WTC11 (cell line): Measurements from ENCODE around the gene ARHGAP25. TPM values are rescaled to one million over a fixed set of nuclear protein-coding genes. Genes with fewer than 3 reads are reported as not detected.

ENCODE experiments used
- ATAC-seq: fragments of 200-7000 bp; cut with Tn5 transposase; 2 replicates; pipeline ENCODE4 v1.10.0; 2021; ENCODE audit warnings: mild to moderate bottlenecking, moderate library complexity
- CTCF ChIA-PET: fragments of 300-600 bp; sonication (Branson Sonifier 250); formaldehyde crosslinking; loops from one replicate; lab custom pipeline; 2021; ENCODE audit warnings: antibody characterized with exemption; lab: Charles Lee
- POLR2A ChIA-PET: fragments of 350-600 bp; sonication (Branson Sonifier 250); formaldehyde crosslinking; loops from one replicate; lab custom pipeline; 2021; ENCODE audit warnings: antibody characterized with exemption; lab: Charles Lee
- DNase-seq: peaks from one replicate; pipeline ENCODE4 v3.0.0; 2021; ENCODE audit warnings: low spot score
- H3K27ac Mint-ChIP-seq: 2 replicates; pipeline ENCODE4 v1.8.0; 2021; ENCODE audit warnings: mixed read lengths
- H3K27me3 Mint-ChIP-seq: 2 replicates; pipeline ENCODE4 v1.8.0; 2021; ENCODE audit warnings: low read depth, mild to moderate bottlenecking, moderate library complexity, mixed read lengths
- H3K36me3 Mint-ChIP-seq: 2 replicates; pipeline ENCODE4 v1.8.0; 2021; ENCODE audit warnings: mixed read lengths
- H3K4me1 Mint-ChIP-seq: 2 replicates; pipeline ENCODE4 v1.8.0; 2022; ENCODE audit warnings: mixed read lengths
- H3K4me3 Mint-ChIP-seq: 2 replicates; pipeline ENCODE4 v1.8.0; 2021; ENCODE audit warnings: mild to moderate bottlenecking, moderate library complexity, mixed read lengths
- H3K9me3 Mint-ChIP-seq: 2 replicates; pipeline ENCODE4 v1.8.0; 2021; ENCODE audit warnings: mixed read lengths
- CREB1 ChIP-seq: sonication (generic); formaldehyde crosslinking; IDR thresholded peaks from 2 replicates; pipeline ENCODE4 v1.8.0; 2023; ENCODE audit warnings: mild to moderate bottlenecking, missing genetic modification reagents
- CTCF ChIP-seq: fragments of 200-600 bp; IDR thresholded peaks from 2 replicates; pipeline ENCODE4 v1.8.0; 2022; ENCODE audit warnings: antibody characterized with exemption
- E2F5 ChIP-seq: sonication (generic); formaldehyde crosslinking; IDR thresholded peaks from 2 replicates; pipeline ENCODE4 v1.8.1; 2022; ENCODE audit warnings: mild to moderate bottlenecking, moderate library complexity, missing genetic modification reagents
- EMX1 ChIP-seq: fragments of 250-450 bp; sonication (Bioruptor Pico); IDR thresholded peaks from 2 replicates; pipeline ENCODE4 v1.8.0; 2021; ENCODE audit warnings: mild to moderate bottlenecking
- GRHL2 ChIP-seq: fragments of 250-450 bp; sonication (Bioruptor Pico); IDR thresholded peaks from 2 replicates; pipeline ENCODE4 v1.8.0; 2022; ENCODE audit warnings: mild to moderate bottlenecking, moderate library complexity; ENCODE audit not compliant: insufficient replicate concordance, severe bottlenecking
- GTF2I ChIP-seq: fragments of 250-450 bp; sonication (Bioruptor Pico); conservative IDR thresholded peaks from 2 replicates; pipeline ENCODE4 v1.4.0; 2021; ENCODE audit warnings: mild to moderate bottlenecking
- JAZF1 ChIP-seq: fragments of 250-450 bp; sonication (Bioruptor Pico); IDR thresholded peaks from 2 replicates; pipeline ENCODE4 v1.9.0; 2021; ENCODE audit warnings: moderate library complexity, mild to moderate bottlenecking, inconsistent platforms
- JUN ChIP-seq: sonication (generic); formaldehyde crosslinking; IDR thresholded peaks from 2 replicates; pipeline ENCODE4 v1.8.0; 2023; ENCODE audit warnings: mild to moderate bottlenecking, missing genetic modification reagents
- PRRX2 ChIP-seq: fragments of 250-450 bp; sonication (Bioruptor Pico); IDR thresholded peaks from 2 replicates; pipeline ENCODE4 v1.8.0; 2021; ENCODE audit warnings: mild to moderate bottlenecking
- SMAD4 ChIP-seq: sonication (generic); formaldehyde crosslinking; IDR thresholded peaks from 2 replicates; pipeline ENCODE4 v1.8.0; 2022; ENCODE audit warnings: mild to moderate bottlenecking, missing genetic modification reagents
- SP1 ChIP-seq: sonication (generic); formaldehyde crosslinking; conservative IDR thresholded peaks from 2 replicates; pipeline ENCODE4 v1.8.1; 2022; ENCODE audit warnings: missing genetic modification reagents
- TCF7 ChIP-seq: sonication (generic); formaldehyde crosslinking; IDR thresholded peaks from 2 replicates; pipeline ENCODE4 v1.8.0; 2022; ENCODE audit warnings: mild to moderate bottlenecking, low read depth, missing genetic modification reagents, moderate library complexity
- TEAD1 ChIP-seq: sonication (generic); formaldehyde crosslinking; IDR thresholded peaks from 2 replicates; pipeline ENCODE4 v1.8.0; 2022; ENCODE audit warnings: mild to moderate bottlenecking, missing genetic modification reagents
- TEAD4 ChIP-seq: sonication (generic); formaldehyde crosslinking; IDR thresholded peaks from 2 replicates; pipeline ENCODE4 v1.8.0; 2022; ENCODE audit warnings: mild to moderate bottlenecking, missing genetic modification reagents
- USF1 ChIP-seq: sonication (generic); formaldehyde crosslinking; IDR thresholded peaks from 2 replicates; pipeline ENCODE4 v1.8.0; 2022; ENCODE audit warnings: mild to moderate bottlenecking, missing genetic modification reagents
- ZNF232 ChIP-seq: sonication (generic); formaldehyde crosslinking; IDR thresholded peaks from 2 replicates; pipeline ENCODE4 v1.8.0; 2022; ENCODE audit warnings: mild to moderate bottlenecking, missing genetic modification reagents
- ZNF396 ChIP-seq: fragments of 250-450 bp; sonication (Bioruptor Pico); IDR thresholded peaks from 2 replicates; pipeline ENCODE4 v1.8.0; 2021; ENCODE audit warnings: mild to moderate bottlenecking, moderate library complexity, borderline replicate concordance
- ZNF416 ChIP-seq: fragments of 250-450 bp; sonication (Bioruptor Pico); IDR thresholded peaks from 2 replicates; pipeline ENCODE4 v1.9.0; 2021; ENCODE audit warnings: mild to moderate bottlenecking, inconsistent platforms
- total RNA-seq: library from RNA; stranded (reverse); gene quantifications from 3 replicates; pipeline ENCODE4 v1.2.3, GENCODE V29; 2021
- TF ChIP-seq, protein P1 (sequence below): sonication (generic); formaldehyde crosslinking; IDR thresholded peaks from 2 replicates; pipeline ENCODE4 v1.8.1; 2023; ENCODE audit warnings: mild to moderate bottlenecking, missing genetic modification reagents, borderline replicate concordance
- TF ChIP-seq, protein P2 (sequence below): sonication (generic); formaldehyde crosslinking; IDR thresholded peaks from 2 replicates; pipeline ENCODE4 v1.8.1; 2022; ENCODE audit warnings: missing genetic modification reagents, borderline replicate concordance
- TF ChIP-seq, protein P3 (sequence below): sonication (generic); formaldehyde crosslinking; IDR thresholded peaks from 2 replicates; pipeline ENCODE4 v1.8.0; 2022; ENCODE audit warnings: mild to moderate bottlenecking, missing genetic modification reagents

The ARHGAP25 gene
- total RNA-seq, 1 experiment from 2014 or later = 2.9 TPM

DNA sequence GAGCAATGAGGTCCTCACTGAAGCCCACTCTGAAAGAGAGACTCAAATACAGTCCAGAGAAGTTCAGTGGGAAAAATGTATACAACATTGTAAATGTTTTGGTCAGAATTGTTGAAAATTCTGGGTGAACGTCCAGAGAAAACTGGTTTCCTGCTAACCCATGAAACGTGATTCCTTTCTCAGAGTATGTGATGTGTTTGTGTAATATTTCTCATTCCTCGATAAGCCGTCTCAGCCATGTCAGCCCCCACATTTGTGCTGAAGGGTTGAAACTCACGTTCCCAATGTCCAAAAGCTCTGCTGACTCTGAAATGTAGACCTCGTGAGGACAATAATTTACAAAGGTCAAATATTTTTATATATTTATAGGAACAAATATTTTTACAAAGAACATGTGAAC, 84.9 kb downstream of the ARHGAP25 start:
- ATAC-seq (no peak), DNase-seq (no peak)
- Mint-ChIP-seq H3K4me1 (peaks cover 24% of the 10 kb centered on the region), H3K9me3 (no peaks in the 10 kb centered on the region), H3K36me3 (no peaks in the 10 kb centered on the region; the same call in 1 of the 2 replicates), H3K27me3 (no peaks in the 10 kb centered on the region), H3K4me3 (no peak overlapping the region), H3K27ac (no peak overlapping the region)
- ChIA-PET CTCF (interaction anchor here (0.8 kb wide), 1 partner anchor 68 kb away, joined by 3 read pairs; no protein-coding TSS in a partner anchor), POLR2A (no interaction called here)
- no peak for TF ChIP-seq CREB1 (CRISPR knock-in tag)
- TF ChIP-seq CTCF = no peak
- TF ChIP-seq USF1 (CRISPR knock-in tag) = no peak
- no peak for TF ChIP-seq TEAD4
- TF ChIP-seq JAZF1 = no peak
- TF ChIP-seq PRRX2 (CRISPR knock-in tag) = no peak
- no peak for TF ChIP-seq E2F5 (CRISPR knock-in tag)
- TF ChIP-seq SMAD4 = no peak
- TF ChIP-seq, protein P1, sequence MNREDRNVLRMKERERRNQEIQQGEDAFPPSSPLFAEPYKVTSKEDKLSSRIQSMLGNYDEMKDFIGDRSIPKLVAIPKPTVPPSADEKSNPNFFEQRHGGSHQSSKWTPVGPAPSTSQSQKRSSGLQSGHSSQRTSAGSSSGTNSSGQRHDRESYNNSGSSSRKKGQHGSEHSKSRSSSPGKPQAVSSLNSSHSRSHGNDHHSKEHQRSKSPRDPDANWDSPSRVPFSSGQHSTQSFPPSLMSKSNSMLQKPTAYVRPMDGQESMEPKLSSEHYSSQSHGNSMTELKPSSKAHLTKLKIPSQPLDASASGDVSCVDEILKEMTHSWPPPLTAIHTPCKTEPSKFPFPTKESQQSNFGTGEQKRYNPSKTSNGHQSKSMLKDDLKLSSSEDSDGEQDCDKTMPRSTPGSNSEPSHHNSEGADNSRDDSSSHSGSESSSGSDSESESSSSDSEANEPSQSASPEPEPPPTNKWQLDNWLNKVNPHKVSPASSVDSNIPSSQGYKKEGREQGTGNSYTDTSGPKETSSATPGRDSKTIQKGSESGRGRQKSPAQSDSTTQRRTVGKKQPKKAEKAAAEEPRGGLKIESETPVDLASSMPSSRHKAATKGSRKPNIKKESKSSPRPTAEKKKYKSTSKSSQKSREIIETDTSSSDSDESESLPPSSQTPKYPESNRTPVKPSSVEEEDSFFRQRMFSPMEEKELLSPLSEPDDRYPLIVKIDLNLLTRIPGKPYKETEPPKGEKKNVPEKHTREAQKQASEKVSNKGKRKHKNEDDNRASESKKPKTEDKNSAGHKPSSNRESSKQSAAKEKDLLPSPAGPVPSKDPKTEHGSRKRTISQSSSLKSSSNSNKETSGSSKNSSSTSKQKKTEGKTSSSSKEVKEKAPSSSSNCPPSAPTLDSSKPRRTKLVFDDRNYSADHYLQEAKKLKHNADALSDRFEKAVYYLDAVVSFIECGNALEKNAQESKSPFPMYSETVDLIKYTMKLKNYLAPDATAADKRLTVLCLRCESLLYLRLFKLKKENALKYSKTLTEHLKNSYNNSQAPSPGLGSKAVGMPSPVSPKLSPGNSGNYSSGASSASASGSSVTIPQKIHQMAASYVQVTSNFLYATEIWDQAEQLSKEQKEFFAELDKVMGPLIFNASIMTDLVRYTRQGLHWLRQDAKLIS = no peak
- no peak for TF ChIP-seq SP1 (CRISPR knock-in tag)
- TF ChIP-seq TEAD1 (CRISPR knock-in tag) = no peak
- TF ChIP-seq, protein P2, sequence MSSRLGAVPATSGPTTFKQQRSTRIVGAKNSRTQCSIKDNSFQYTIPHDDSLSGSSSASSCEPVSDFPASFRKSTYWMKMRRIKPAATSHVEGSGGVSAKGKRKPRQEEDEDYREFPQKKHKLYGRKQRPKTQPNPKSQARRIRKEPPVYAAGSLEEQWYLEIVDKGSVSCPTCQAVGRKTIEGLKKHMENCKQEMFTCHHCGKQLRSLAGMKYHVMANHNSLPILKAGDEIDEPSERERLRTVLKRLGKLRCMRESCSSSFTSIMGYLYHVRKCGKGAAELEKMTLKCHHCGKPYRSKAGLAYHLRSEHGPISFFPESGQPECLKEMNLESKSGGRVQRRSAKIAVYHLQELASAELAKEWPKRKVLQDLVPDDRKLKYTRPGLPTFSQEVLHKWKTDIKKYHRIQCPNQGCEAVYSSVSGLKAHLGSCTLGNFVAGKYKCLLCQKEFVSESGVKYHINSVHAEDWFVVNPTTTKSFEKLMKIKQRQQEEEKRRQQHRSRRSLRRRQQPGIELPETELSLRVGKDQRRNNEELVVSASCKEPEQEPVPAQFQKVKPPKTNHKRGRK (CRISPR knock-in tag) = no peak
- TF ChIP-seq ZNF232 (CRISPR knock-in tag) = no peak
- TF ChIP-seq TCF7 (CRISPR knock-in tag) = no peak
- no peak for TF ChIP-seq EMX1 (CRISPR knock-in tag)
- TF ChIP-seq GTF2I = no peak
- TF ChIP-seq ZNF396 = no peak
- TF ChIP-seq ZNF416 = no peak

GRCh38 chr2:68822207-68822872, 87.7 kb downstream of the ARHGAP25 start:
- no peak for TF ChIP-seq TEAD4
- no peak for TF ChIP-seq ZNF416
- no peak for TF ChIP-seq JUN (CRISPR knock-in tag)
- no peak for TF ChIP-seq GRHL2 (CRISPR knock-in tag)
- TF ChIP-seq, protein P3, sequence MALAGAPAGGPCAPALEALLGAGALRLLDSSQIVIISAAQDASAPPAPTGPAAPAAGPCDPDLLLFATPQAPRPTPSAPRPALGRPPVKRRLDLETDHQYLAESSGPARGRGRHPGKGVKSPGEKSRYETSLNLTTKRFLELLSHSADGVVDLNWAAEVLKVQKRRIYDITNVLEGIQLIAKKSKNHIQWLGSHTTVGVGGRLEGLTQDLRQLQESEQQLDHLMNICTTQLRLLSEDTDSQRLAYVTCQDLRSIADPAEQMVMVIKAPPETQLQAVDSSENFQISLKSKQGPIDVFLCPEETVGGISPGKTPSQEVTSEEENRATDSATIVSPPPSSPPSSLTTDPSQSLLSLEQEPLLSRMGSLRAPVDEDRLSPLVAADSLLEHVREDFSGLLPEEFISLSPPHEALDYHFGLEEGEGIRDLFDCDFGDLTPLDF (CRISPR knock-in tag) = no peak
- no peak overlapping the region for H3K27ac Mint-ChIP-seq
- H3K36me3 Mint-ChIP-seq = no peaks in the 10 kb centered on the region; the same call in 1 of the 2 replicates
- no peak overlapping the region for H3K4me3 Mint-ChIP-seq
- H3K9me3 Mint-ChIP-seq = peaks cover 4% of the 10 kb centered on the region; the same call in 1 of the 2 replicates
- ChIA-PET POLR2A (no interaction called here), CTCF (no interaction called here)
- H3K4me1 Mint-ChIP-seq = peaks cover 7% of the 10 kb centered on the region
- ATAC-seq = no peak
- H3K27me3 Mint-ChIP-seq = no peaks in the 10 kb centered on the region; the same call in 1 of the 2 replicates
- DNase-seq = no peak
